NCI-H2081 (cell line): Measurements from ENCODE around the gene GUCY2D.

ENCODE experiments used
- DNase-seq, 2 experiments: peaks; one replicate each; lab custom pipeline; 2025; lab: John Stamatoyannopoulos, UW

Gene GUCY2D

GRCh38 chr17:7992516-7992915 is 9.9 kb upstream of the GUCY2D start:
- DNase-seq: no peak

GRCh38 chr17:7992924-7993323 is 9.5 kb upstream of the GUCY2D start:
- DNase-seq: no peak

- no peak for DNase-seq
Observed at GRCh38 chr17:7993972-7994589, 8.3 kb upstream of the GUCY2D start.

- DNase-seq: no peak
Observed at GRCh38 chr17:7995724-7996123, 6.7 kb upstream of the GUCY2D start.

- DNase-seq: no peak
Observed at GRCh38 chr17:7997186-7997585, 5.2 kb upstream of the GUCY2D start.

GRCh38 chr17:8002721-8003593 is 542 bp downstream of the GUCY2D start:
- DNase-seq: no peak

GRCh38 chr17:8003594-8004181 is 1.3 kb downstream of the GUCY2D start:
- no peak for DNase-seq

GRCh38 chr17:8004899-8005298 is 2.5 kb downstream of the GUCY2D start:
- DNase-seq: no peak

GRCh38 chr17:8005357-8005756 is 2.9 kb downstream of the GUCY2D start:
- no peak for DNase-seq

- no peak for DNase-seq
Observed at GRCh38 chr17:8005967-8006730, 3.7 kb downstream of the GUCY2D start.

- DNase-seq: no peak
Observed at GRCh38 chr17:8006836-8007680, 4.6 kb downstream of the GUCY2D start.

- no peak for DNase-seq
Observed at GRCh38 chr17:8007836-8008235, 5.4 kb downstream of the GUCY2D start.

GRCh38 chr17:8012045-8012580 is 9.7 kb downstream of the GUCY2D start:
- DNase-seq: no peak

- no peak for DNase-seq
Observed at GRCh38 chr17:8012996-8013640, 10.7 kb downstream of the GUCY2D start.

- no peak for DNase-seq
Observed at GRCh38 chr17:8013731-8014557, 11.5 kb downstream of the GUCY2D start.

- no peak for DNase-seq
Observed at GRCh38 chr17:8014558-8014850, 12.1 kb downstream of the GUCY2D start.

GRCh38 chr17:8015236-8015956 is 13.0 kb downstream of the GUCY2D start:
- no peak for DNase-seq

- DNase-seq: no peak
Observed at GRCh38 chr17:8015957-8016631, 13.7 kb downstream of the GUCY2D start.
